Activated T-helper 1 cell treated with anti-CD3 and anti-CD28 coated beads, Interleukin-12 subunit alpha, Interleukin-12 subunit beta, Interleukin-2, Interleukin-4 antibody, amounts not matched to agents 30 ng/mL and 10 ng/mL and 1 ng/mL, durations not matched to agents 14 hours and 24 hours and 36 hours (primary cell): ENCODE results near the gene ACADSB. TPM values are rescaled to one million over a fixed set of nuclear protein-coding genes. Genes with fewer than 3 reads are reported as not detected.

Experiments used
- DNase-seq: peaks from one replicate; pipeline ENCODE4 v3.0.0; 2021; ENCODE audit warnings: low spot score
- H3K27ac Mint-ChIP-seq: one replicate; pipeline ENCODE4 v1.8.0; 2021; ENCODE audit warnings: mild to moderate bottlenecking, mixed read lengths
- H3K27me3 Mint-ChIP-seq: one replicate; pipeline ENCODE4 v1.8.0; 2022; ENCODE audit warnings: mild to moderate bottlenecking, moderate library complexity, mixed read lengths; ENCODE audit not compliant: insufficient read depth
- H3K36me3 Mint-ChIP-seq: one replicate; pipeline ENCODE4 v1.8.0; 2021; ENCODE audit warnings: low read depth, mixed read lengths
- H3K4me1 Mint-ChIP-seq: one replicate; pipeline ENCODE4 v1.8.0; 2021; ENCODE audit warnings: low read depth, mixed read lengths
- H3K4me3 Mint-ChIP-seq: one replicate; pipeline ENCODE4 v1.8.0; 2021; ENCODE audit warnings: mild to moderate bottlenecking, moderate library complexity, mixed read lengths
- H3K9me3 Mint-ChIP-seq: one replicate; pipeline ENCODE4 v1.8.0; 2021; ENCODE audit warnings: mixed read lengths
- intact Hi-C: fragments of 100-400 bp; cut with micrococcal nuclease; formaldehyde crosslinking; loops from one replicate; pipeline ENCODE4 v1.15.1; 2024
- total RNA-seq: library from RNA; stranded (reverse); gene quantifications from 2 replicates; pipeline ENCODE4 v1.2.3, GENCODE V29; 2022

Gene ACADSB
- total RNA-seq, 1 donor from 2014 or later = 26.5 TPM

- H3K27me3 Mint-ChIP-seq = no peaks in the 10 kb centered on the region
- peaks cover 43% of the 10 kb centered on the region for H3K4me1 Mint-ChIP-seq
- DNase-seq = no peak
- intact Hi-C loops = loop anchor here (2.0 to 10.0 kb wide), 5 partner anchors 634 to 1908 kb away; partner anchors contain the start of genes ABRAXAS2, LHPP, OAT and PLEKHA1
- H3K9me3 Mint-ChIP-seq = no peaks in the 10 kb centered on the region
- peaks cover 11% of the 10 kb centered on the region for H3K36me3 Mint-ChIP-seq
- H3K4me3 Mint-ChIP-seq = peak overlapping the region; percentile 95
- H3K27ac Mint-ChIP-seq = peak overlapping the region; percentile 95
Measured at GRCh38 chr10:123009105-123009820, 457 bp downstream of the ACADSB start.

- no peak overlapping the region for H3K27ac Mint-ChIP-seq
- peaks cover 9% of the 10 kb centered on the region for H3K36me3 Mint-ChIP-seq
Measured at GRCh38 chr10:123011987-123012386, 3.2 kb downstream of the ACADSB start.

GRCh38 chr10:123013456-123014419, 4.9 kb downstream of the ACADSB start:
- Mint-ChIP-seq H3K4me1 (peaks cover 18% of the 10 kb centered on the region), H3K36me3 (peaks cover 7% of the 10 kb centered on the region), H3K4me3 (no peak overlapping the region), H3K9me3 (no peaks in the 10 kb centered on the region), H3K27ac (no peak overlapping the region), H3K27me3 (no peaks in the 10 kb centered on the region)
- intact Hi-C loops = no loop called here
- no peak for DNase-seq

More at GRCh38 chr10:123011987-123012386, 3.2 kb downstream of the ACADSB start:
- peaks cover 26% of the 10 kb centered on the region for H3K4me1 Mint-ChIP-seq
- H3K27me3 Mint-ChIP-seq = no peaks in the 10 kb centered on the region
- DNase-seq = no peak
- no peaks in the 10 kb centered on the region for H3K9me3 Mint-ChIP-seq
- H3K4me3 Mint-ChIP-seq = no peak overlapping the region
- intact Hi-C loops = no loop called here

- no peaks in the 10 kb centered on the region for H3K9me3 Mint-ChIP-seq
- H3K27ac Mint-ChIP-seq = no peak overlapping the region
- H3K36me3 Mint-ChIP-seq = peaks cover 7% of the 10 kb centered on the region
- no peaks in the 10 kb centered on the region for H3K27me3 Mint-ChIP-seq
- intact Hi-C loops = no loop called here
- no peak for DNase-seq
- peaks cover 13% of the 10 kb centered on the region for H3K4me1 Mint-ChIP-seq
- H3K4me3 Mint-ChIP-seq = no peak overlapping the region
Measured at GRCh38 chr10:123014772-123015171, 6.0 kb downstream of the ACADSB start.

GRCh38 chr10:123016228-123016627, 7.4 kb downstream of the ACADSB start:
- DNase-seq = no peak
- intact Hi-C loops = no loop called here
- Mint-ChIP-seq H3K27me3 (no peaks in the 10 kb centered on the region), H3K4me3 (no peak overlapping the region), H3K4me1 (no peaks in the 10 kb centered on the region), H3K36me3 (peaks cover 7% of the 10 kb centered on the region), H3K27ac (no peak overlapping the region), H3K9me3 (no peaks in the 10 kb centered on the region)

GRCh38 chr10:123017421-123018165, 8.8 kb downstream of the ACADSB start:
- no peak overlapping the region for H3K4me3 Mint-ChIP-seq
- no peak for DNase-seq
- intact Hi-C loops = no loop called here
- H3K9me3 Mint-ChIP-seq = no peaks in the 10 kb centered on the region
- peaks cover 5% of the 10 kb centered on the region for H3K36me3 Mint-ChIP-seq
- no peaks in the 10 kb centered on the region for H3K27me3 Mint-ChIP-seq
- no peaks in the 10 kb centered on the region for H3K4me1 Mint-ChIP-seq
- H3K27ac Mint-ChIP-seq = no peak overlapping the region

GRCh38 chr10:123018531-123018930, 9.7 kb downstream of the ACADSB start:
- no peaks in the 10 kb centered on the region for H3K9me3 Mint-ChIP-seq
- H3K36me3 Mint-ChIP-seq = peaks cover 3% of the 10 kb centered on the region
- intact Hi-C loops = no loop called here
- H3K4me3 Mint-ChIP-seq = no peak overlapping the region
- H3K4me1 Mint-ChIP-seq = no peaks in the 10 kb centered on the region
- DNase-seq = no peak
- H3K27me3 Mint-ChIP-seq = no peaks in the 10 kb centered on the region
- H3K27ac Mint-ChIP-seq = no peak overlapping the region

- H3K4me3 Mint-ChIP-seq = no peak overlapping the region
- H3K27me3 Mint-ChIP-seq = no peaks in the 10 kb centered on the region
- intact Hi-C loops = no loop called here
- H3K27ac Mint-ChIP-seq = no peak overlapping the region
- H3K36me3 Mint-ChIP-seq = peaks cover 2% of the 10 kb centered on the region
- no peaks in the 10 kb centered on the region for H3K9me3 Mint-ChIP-seq
- no peak for DNase-seq
- H3K4me1 Mint-ChIP-seq = peaks cover 7% of the 10 kb centered on the region
Measured at GRCh38 chr10:123019264-123019663, 10.5 kb downstream of the ACADSB start.

GRCh38 chr10:123019941-123020703, 11.3 kb downstream of the ACADSB start:
- no peak for DNase-seq
- H3K4me1 Mint-ChIP-seq = peaks cover 14% of the 10 kb centered on the region
- H3K27ac Mint-ChIP-seq = no peak overlapping the region
- H3K4me3 Mint-ChIP-seq = no peak overlapping the region
- intact Hi-C loops = loop anchor here (2.0 kb wide), 1 partner anchor 539 kb away; no protein-coding TSS in a partner anchor
- H3K36me3 Mint-ChIP-seq = peaks cover 2% of the 10 kb centered on the region
- H3K9me3 Mint-ChIP-seq = no peaks in the 10 kb centered on the region
- no peaks in the 10 kb centered on the region for H3K27me3 Mint-ChIP-seq

- no peak for DNase-seq
- no peaks in the 10 kb centered on the region for H3K9me3 Mint-ChIP-seq
- H3K4me3 Mint-ChIP-seq = no peak overlapping the region
- no peaks in the 10 kb centered on the region for H3K36me3 Mint-ChIP-seq
- no peak overlapping the region for H3K27ac Mint-ChIP-seq
- intact Hi-C loops = loop anchor here (2.0 kb wide), 1 partner anchor 537 kb away; no protein-coding TSS in a partner anchor
- H3K27me3 Mint-ChIP-seq = no peaks in the 10 kb centered on the region
- peaks cover 14% of the 10 kb centered on the region for H3K4me1 Mint-ChIP-seq
Measured at GRCh38 chr10:123021517-123021916, 12.7 kb downstream of the ACADSB start.

GRCh38 chr10:123024540-123024939, 15.7 kb downstream of the ACADSB start:
- H3K9me3 Mint-ChIP-seq = no peaks in the 10 kb centered on the region
- no peaks in the 10 kb centered on the region for H3K27me3 Mint-ChIP-seq
- no peak for DNase-seq
- no peak overlapping the region for H3K27ac Mint-ChIP-seq
- intact Hi-C loops = no loop called here
- H3K4me1 Mint-ChIP-seq = peaks cover 14% of the 10 kb centered on the region
- peaks cover 1% of the 10 kb centered on the region for H3K36me3 Mint-ChIP-seq
- no peak overlapping the region for H3K4me3 Mint-ChIP-seq

- H3K36me3 Mint-ChIP-seq = peaks cover 1% of the 10 kb centered on the region
- peaks cover 14% of the 10 kb centered on the region for H3K4me1 Mint-ChIP-seq
- no peak overlapping the region for H3K4me3 Mint-ChIP-seq
- no peak for DNase-seq
- H3K9me3 Mint-ChIP-seq = no peaks in the 10 kb centered on the region
- no peak overlapping the region for H3K27ac Mint-ChIP-seq
- intact Hi-C loops = no loop called here
- H3K27me3 Mint-ChIP-seq = no peaks in the 10 kb centered on the region
Measured at GRCh38 chr10:123026302-123026701, 17.5 kb downstream of the ACADSB start.
